T-helper 2 cell treated with Interferon-gamma antibody and Interleukin-4, amounts not matched to agents 5 μg/mL and 100 μg/mL, for 36 hours (primary cell): ENCODE measurements around the gene TRIM28.
"Not testable (repeated sequence)": the region's sequence is repeated elsewhere in the genome, so short reads cannot be mapped to it uniquely, and the experiment has no call there.

ENCODE experiments used
- DNase-seq: peaks from one replicate; pipeline ENCODE4 v3.0.0; 2021; ENCODE audit warnings: low spot score
- H3K27ac Mint-ChIP-seq: one replicate; pipeline ENCODE4 v1.8.0; 2021; ENCODE audit warnings: mild to moderate bottlenecking, mixed read lengths
- H3K27me3 Mint-ChIP-seq: one replicate; pipeline ENCODE4 v1.8.0; 2021; ENCODE audit warnings: low read depth, mixed read lengths
- H3K36me3 Mint-ChIP-seq: one replicate; pipeline ENCODE4 v1.8.0; 2021; ENCODE audit warnings: low read depth, mixed read lengths
- H3K4me1 Mint-ChIP-seq: one replicate; pipeline ENCODE4 v1.8.0; 2021; ENCODE audit warnings: low read depth, mixed read lengths
- H3K4me3 Mint-ChIP-seq: one replicate; pipeline ENCODE4 v1.8.0; 2022; ENCODE audit warnings: mild to moderate bottlenecking, moderate library complexity, mixed read lengths
- H3K9me3 Mint-ChIP-seq: one replicate; pipeline ENCODE4 v1.8.0; 2021; ENCODE audit warnings: mixed read lengths

TRIM28 gene

GRCh38 chr19:58543826-58544590 lies at the start of gene TRIM28:
TRIM28 (plus strand) TSS chr19:58544064; CDS start chr19:58544758, 694 bp downstream.
- H3K4me3 Mint-ChIP-seq, result peak within 1 kb of the TSS; percentile 97
- peak; percentile 100 for DNase-seq
- no peaks in the 10 kb centered on the region for H3K9me3 Mint-ChIP-seq
- H3K4me1 Mint-ChIP-seq, result peaks cover 22% of the 10 kb centered on the region
- peaks cover 24% of the 10 kb centered on the region for H3K27me3 Mint-ChIP-seq
- H3K36me3 Mint-ChIP-seq, result peaks cover 37% of the 10 kb centered on the region
- H3K27ac Mint-ChIP-seq, result peak within 1 kb of the TSS; percentile 98

- H3K27me3 Mint-ChIP-seq, result no peaks in the 10 kb centered on the region
- DNase-seq, result no peak
- no peaks in the 10 kb centered on the region for H3K36me3 Mint-ChIP-seq
- no peaks in the 10 kb centered on the region for H3K9me3 Mint-ChIP-seq
- peak overlapping the region; percentile 98 for H3K4me3 Mint-ChIP-seq
- H3K4me1 Mint-ChIP-seq, result peaks cover 22% of the 10 kb centered on the region
- no peak overlapping the region for H3K27ac Mint-ChIP-seq
Measured at GRCh38 chr19:58497634-58498170, 46.2 kb upstream of the TRIM28 start.

- Mint-ChIP-seq H3K9me3 (no peaks in the 10 kb centered on the region), H3K36me3 (no peaks in the 10 kb centered on the region), H3K27me3 (no peaks in the 10 kb centered on the region), H3K4me3 (peak overlapping the region; percentile 98), H3K27ac (peak overlapping the region; percentile 92), H3K4me1 (peaks cover 22% of the 10 kb centered on the region)
- DNase-seq, result no peak
Measured at GRCh38 chr19:58498316-58499020, 45.4 kb upstream of the TRIM28 start.

- H3K36me3 Mint-ChIP-seq, result no peaks in the 10 kb centered on the region
- peak; percentile 98 for DNase-seq
- H3K4me3 Mint-ChIP-seq, result peak overlapping the region; percentile 98
- H3K9me3 Mint-ChIP-seq, result no peaks in the 10 kb centered on the region
- peak overlapping the region; percentile 92 for H3K27ac Mint-ChIP-seq
- no peaks in the 10 kb centered on the region for H3K27me3 Mint-ChIP-seq
- H3K4me1 Mint-ChIP-seq, result peaks cover 22% of the 10 kb centered on the region
Measured at GRCh38 chr19:58499021-58499927, 44.6 kb upstream of the TRIM28 start.

GRCh38 chr19:58500242-58500641 lies 43.6 kb upstream of the TRIM28 start:
- no peak for DNase-seq
- Mint-ChIP-seq H3K9me3 (no peaks in the 10 kb centered on the region), H3K27ac (no peak overlapping the region), H3K36me3 (no peaks in the 10 kb centered on the region), H3K4me3 (peak overlapping the region; percentile 98), H3K4me1 (peaks cover 22% of the 10 kb centered on the region), H3K27me3 (no peaks in the 10 kb centered on the region)

GRCh38 chr19:58507602-58508223 lies 36.2 kb upstream of the TRIM28 start:
- not testable (repeated sequence) for H3K4me3 Mint-ChIP-seq, H3K27ac Mint-ChIP-seq, H3K27me3 Mint-ChIP-seq, DNase-seq, H3K9me3 Mint-ChIP-seq, H3K4me1 Mint-ChIP-seq, H3K36me3 Mint-ChIP-seq

GRCh38 chr19:58509731-58510083 lies 34.2 kb upstream of the TRIM28 start:
- peaks cover 3% of the 10 kb centered on the region for H3K36me3 Mint-ChIP-seq
- DNase-seq, result no peak
- peaks cover 8% of the 10 kb centered on the region for H3K9me3 Mint-ChIP-seq
- H3K27ac Mint-ChIP-seq, result no peak overlapping the region
- peaks cover 3% of the 10 kb centered on the region for H3K4me1 Mint-ChIP-seq
- no peaks in the 10 kb centered on the region for H3K27me3 Mint-ChIP-seq
- H3K4me3 Mint-ChIP-seq, result no peak overlapping the region

- Mint-ChIP-seq H3K4me1 (peaks cover 3% of the 10 kb centered on the region), H3K9me3 (peaks cover 8% of the 10 kb centered on the region), H3K4me3 (no peak overlapping the region), H3K27me3 (no peaks in the 10 kb centered on the region), H3K36me3 (peaks cover 6% of the 10 kb centered on the region), H3K27ac (no peak overlapping the region)
- DNase-seq, result no peak
Measured at GRCh38 chr19:58510084-58510862, 33.6 kb upstream of the TRIM28 start.

- Mint-ChIP-seq H3K36me3 (peaks cover 14% of the 10 kb centered on the region), H3K4me3 (no peak within 1 kb of the TSS)
Measured at GRCh38 chr19:58511353-58512208, 32.3 kb upstream of the TRIM28 start, which contains the start of gene SLC27A5. SLC27A5 (minus strand) TSS chr19:58511992; CDS start chr19:58511955, 37 bp downstream.

GRCh38 chr19:58513213-58513693 lies 30.6 kb upstream of the TRIM28 start:
- H3K36me3 Mint-ChIP-seq, result peaks cover 16% of the 10 kb centered on the region

More at GRCh38 chr19:58511353-58512208, 32.3 kb upstream of the TRIM28 start, which contains the start of gene SLC27A5:
- peaks cover 9% of the 10 kb centered on the region for H3K4me1 Mint-ChIP-seq
- no peaks in the 10 kb centered on the region for H3K27me3 Mint-ChIP-seq
- peak within 1 kb of the TSS; percentile 45 for H3K27ac Mint-ChIP-seq
- H3K9me3 Mint-ChIP-seq, result peaks cover 5% of the 10 kb centered on the region
- DNase-seq, result no peak

GRCh38 chr19:58513694-58514563 lies 29.9 kb upstream of the TRIM28 start:
- H3K4me3 Mint-ChIP-seq, result peak overlapping the region; percentile 89
- peaks cover 17% of the 10 kb centered on the region for H3K4me1 Mint-ChIP-seq
- H3K9me3 Mint-ChIP-seq, result no peaks in the 10 kb centered on the region
- peak overlapping the region; percentile 93 for H3K27ac Mint-ChIP-seq
- H3K27me3 Mint-ChIP-seq, result no peaks in the 10 kb centered on the region
- peaks cover 18% of the 10 kb centered on the region for H3K36me3 Mint-ChIP-seq
- peak; percentile 98 for DNase-seq

More at GRCh38 chr19:58513213-58513693, 30.6 kb upstream of the TRIM28 start:
- Mint-ChIP-seq H3K4me1 (peaks cover 13% of the 10 kb centered on the region), H3K27me3 (no peaks in the 10 kb centered on the region), H3K9me3 (no peaks in the 10 kb centered on the region), H3K27ac (peak overlapping the region; percentile 49), H3K4me3 (peak overlapping the region; percentile 68)
- no peak for DNase-seq
